CD4-positive, alpha-beta T cell treated with Interferon alpha-2 for 1 hour (primary cell): Measurements from ENCODE around the gene SIGLEC1.

Experiments
- DNase-seq, 2 donors: peaks; one replicate each; pipeline ENCODE4 v3.0.0-alpha.2; 2020 to 2022

The SIGLEC1 gene

DNA sequence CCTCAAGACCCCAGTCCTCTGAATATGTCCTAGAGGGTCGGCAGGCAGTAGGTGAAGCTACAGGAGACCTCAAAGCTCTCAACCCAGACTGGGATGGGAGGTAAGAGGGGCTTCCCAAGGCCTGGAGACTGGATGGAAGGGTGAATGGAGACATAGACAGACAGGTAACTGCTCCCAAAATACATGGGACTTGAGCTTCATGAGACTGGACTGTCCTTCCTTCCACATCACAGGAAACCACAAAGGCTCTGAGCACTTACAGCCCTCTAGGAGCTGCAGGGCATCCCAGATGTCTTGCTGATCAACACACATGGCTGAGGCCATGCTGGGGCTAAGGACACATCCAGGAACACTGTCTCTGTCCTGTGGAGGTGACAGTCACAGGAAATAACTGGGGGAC is 31.6 kb upstream of the SIGLEC1 start:
- DNase-seq = no peak

DNA sequence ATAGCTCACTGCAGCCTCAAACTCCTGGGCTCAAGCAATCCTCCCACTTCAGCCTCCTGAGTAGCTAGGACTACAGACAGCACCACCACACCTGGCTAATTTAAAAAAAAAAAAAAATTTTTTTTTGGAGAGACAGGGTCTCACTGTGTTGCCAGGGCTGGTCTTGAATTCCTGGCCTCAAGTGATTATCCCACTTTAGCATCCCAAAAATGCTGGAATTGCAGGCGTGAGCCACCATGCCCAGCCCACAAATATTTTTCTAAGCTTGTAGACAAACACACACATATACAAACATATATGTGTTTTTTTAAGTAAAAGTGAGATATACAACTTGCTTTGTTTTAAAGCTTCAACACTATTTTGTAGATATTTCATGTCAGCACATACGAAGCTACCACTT is 30.9 kb upstream of the SIGLEC1 start:
- no peak for DNase-seq

DNA sequence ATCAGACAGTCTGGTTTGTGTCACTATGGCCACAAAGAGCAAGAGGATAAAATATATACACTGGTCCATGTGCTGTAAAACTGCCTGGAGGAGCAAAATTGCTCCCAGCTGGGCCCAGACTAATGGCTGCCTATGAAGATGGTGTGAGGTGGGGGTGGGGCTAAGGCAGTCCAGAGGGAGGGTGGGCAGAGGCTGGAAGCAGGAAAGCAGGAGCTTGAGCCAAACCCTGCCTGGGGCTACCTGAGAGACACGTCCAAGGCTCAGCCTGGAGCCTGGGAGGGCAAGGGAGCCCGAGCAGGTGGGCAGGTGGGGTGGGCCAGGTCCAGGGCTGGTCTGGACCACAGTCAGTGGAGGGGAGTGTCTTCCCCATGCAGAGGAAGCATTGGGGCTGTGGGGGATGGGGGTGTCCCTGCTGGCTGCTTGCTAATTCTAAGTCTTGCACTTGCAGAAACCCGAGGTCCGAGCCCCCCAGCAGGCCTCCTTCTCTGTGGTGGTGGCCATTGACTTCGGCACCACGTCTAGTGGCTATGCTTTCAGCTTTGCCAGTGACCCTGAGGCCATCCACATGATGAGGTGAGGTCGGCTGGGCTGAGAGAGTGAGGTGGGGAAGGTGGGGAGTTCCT is 29.5 kb upstream of the SIGLEC1 start:
- no peak for DNase-seq

DNA sequence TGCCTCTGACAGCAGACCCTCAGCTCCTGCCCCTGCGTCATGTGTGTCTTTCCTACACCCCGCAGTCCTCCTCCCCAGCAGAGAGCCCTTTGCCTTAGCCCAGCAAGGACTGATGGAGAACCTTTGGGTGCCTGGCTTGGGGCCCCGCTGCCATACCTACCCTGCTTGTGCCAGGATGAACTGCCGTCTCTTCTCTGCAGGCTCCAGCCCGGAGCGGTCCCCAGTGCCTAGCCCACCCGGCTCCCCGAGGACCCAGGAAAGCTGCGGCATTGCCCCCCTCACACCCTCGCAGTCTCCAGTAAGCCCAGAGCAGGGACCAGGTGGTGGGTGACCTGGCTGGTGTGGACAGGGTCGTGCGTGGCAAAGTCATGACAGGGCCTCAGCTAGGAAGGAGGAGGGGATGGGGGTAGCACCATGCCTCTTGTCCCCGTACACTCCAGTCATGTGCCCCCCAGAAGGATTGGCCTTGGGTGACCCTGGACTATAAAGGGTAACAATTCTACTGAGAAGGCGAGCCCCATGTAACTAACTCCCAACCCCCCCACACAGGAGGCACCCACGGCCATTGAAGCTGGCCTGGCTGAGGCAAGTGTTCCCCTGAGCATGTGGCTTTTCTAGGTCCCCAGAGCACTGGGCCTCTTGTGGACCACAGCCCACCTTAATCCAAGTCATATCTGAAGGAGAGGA is 28.4 kb upstream of the SIGLEC1 start:
- no peak for DNase-seq

DNA sequence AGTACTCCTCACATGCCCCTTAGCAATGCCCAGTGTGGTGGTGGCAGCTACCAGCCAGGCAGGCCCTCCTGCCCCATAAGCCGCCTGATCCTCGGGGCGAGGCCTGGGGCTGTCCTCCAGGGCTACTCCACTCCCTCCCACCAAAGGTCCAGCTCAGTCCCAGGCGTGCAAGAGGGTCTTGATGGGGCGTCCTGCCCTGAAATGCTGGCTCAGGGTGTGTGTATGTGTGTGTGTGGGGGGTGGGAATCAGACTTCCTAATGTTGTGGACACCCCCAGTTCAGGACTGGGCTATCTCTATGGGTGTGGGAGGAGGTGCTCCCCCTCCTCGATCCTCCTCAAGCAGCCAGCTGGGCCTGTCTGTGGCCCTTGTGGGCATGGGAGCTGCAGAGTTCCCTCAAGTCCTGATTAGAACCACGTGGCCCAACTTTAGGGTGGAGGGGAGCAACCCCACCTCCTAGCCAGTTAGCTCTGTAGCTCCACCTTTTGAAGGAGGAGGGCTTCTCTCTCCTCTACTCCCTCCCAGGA is 27.6 kb upstream of the SIGLEC1 start:
- DNase-seq = no peak

DNA sequence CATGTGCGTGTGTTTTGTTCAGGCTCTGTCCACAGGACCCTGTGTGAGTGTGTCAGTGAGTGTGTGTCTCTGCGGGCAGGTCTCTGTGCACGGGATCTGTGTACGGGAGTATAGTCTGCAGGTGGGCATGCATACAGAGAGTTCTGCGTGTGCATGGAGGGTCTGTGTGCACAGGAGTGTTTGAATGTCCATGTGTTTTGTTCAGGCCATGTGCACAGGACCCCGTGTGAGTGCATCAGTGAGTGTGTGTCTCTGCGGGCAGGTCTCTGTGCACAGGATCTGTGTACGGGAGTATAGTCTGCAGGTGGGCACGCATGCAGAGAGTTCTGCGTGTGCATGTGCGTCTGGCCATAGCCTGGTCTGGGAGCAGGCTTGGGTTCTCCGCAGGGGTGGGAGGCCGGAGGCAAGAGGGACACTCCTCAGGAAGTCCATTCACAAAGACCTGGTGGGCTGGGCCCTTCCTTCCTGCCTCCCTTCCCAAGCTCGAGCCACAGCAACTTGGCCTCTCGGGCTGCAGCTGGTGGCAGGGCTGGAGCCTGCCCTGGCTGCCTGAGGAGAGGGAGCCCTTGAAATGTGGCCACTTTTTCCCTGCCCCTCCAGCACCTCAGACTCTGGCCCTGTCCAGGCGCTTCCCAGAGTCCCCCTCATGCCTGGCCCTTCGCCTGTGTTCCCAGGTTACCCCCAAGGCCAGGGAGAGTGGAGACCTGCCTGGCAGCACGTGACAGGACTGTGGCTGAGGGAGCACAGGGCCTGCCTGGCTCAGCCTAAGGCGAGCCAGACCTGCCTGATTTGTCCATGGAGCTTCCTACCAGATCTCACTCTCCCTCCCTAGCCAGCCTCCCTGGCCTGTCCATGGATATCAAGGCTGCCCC is 26.9 kb upstream of the SIGLEC1 start:
- DNase-seq = no peak

DNA sequence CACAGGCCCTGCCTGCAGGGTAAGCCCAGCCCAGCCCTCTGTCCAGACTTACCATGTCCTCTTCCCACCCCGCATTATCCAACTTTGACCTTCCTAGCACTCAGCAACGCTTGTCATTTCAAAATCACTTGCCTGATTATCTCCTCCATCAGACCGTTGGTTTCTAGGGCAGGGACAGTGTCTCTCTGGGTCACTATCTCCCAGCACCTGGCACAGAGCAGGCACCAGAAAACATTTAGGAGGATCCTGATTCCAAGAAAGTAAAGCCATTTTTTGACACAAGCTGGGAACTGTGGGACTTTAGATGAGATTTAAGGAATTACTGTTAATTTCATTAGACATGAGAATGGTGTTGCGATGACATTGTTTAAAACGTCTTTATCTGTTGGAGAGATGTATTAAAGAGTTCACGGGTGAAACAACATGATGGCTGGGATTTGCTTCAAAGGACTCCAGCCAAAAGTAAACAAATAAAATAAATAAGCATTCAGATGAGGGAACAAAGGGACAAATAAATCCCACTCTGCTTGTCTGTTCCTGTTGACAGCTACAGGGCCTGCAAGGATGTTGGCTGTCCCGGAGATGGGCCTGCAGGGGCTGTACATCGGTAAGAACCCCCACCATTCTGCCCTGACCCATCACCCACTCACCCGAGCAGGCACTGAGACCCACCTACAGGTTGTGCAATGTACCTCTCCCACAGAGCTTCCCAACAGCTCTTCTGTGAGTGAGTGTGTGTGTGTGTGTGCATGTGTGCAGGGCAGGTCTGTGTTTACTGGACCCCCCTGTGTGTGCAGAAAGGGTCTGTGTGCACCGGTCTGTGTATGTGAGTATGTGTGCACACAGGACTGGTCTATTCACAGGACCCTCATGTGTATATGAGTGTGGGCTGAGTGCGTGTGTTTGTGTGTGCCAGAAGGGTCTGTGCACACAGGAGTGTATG is 26.0 kb upstream of the SIGLEC1 start:
- DNase-seq = no peak

DNA sequence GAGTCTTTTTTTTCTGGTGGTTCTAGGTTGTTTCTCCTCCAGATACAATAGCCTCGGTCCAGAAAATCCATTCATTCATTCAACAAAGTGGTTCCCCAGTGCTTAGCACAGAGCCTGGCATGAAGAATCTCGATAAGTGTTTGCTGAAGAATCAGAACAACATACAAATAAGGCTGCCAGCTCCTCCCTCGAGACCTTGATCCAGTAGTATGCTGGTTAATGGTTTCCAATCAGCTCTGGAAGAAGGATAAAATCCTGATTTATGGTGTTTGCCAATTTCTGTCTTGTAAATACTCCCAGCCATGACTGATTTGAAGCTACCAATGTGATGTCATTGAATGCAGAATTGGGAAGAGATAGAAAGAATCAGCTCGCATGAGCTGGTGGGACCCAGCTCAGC is 23.4 kb upstream of the SIGLEC1 start:
- no peak for DNase-seq

DNA sequence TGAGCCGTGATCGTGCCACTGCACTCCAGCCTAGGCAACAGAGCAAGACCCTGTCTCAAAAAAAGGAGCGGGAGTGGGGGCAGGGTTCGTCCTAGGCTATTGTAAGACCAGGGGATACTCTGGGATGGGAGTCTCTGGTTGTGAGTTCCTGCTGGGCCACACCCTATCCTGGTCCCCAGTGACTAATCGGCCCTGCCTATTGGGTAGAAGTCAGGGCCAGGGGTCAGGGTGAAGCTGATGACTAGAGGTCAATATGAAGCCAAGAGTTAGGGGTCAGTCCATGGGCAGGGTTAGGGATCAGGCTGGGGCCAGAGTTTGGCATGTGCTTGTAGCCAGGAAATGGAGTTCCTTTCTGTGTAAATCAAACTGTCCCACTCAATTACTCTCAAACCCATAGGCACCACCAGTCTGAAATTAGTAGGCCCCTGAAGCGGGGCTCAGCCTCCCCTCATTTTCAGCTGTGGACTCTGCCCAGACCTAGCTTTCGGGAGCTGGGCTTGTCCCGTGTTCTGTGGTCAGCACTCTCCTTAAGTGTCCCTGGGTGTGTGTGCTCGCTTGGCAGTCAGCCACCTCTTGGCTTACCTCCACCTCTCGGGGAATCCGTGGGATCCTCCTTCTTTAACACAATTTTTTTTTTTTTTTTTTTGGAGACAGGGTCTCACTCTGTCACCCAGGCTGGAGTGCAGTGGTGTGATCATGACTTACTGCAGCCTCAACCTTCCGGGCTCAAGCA is 21.9 kb upstream of the SIGLEC1 start:
- no peak for DNase-seq

DNA sequence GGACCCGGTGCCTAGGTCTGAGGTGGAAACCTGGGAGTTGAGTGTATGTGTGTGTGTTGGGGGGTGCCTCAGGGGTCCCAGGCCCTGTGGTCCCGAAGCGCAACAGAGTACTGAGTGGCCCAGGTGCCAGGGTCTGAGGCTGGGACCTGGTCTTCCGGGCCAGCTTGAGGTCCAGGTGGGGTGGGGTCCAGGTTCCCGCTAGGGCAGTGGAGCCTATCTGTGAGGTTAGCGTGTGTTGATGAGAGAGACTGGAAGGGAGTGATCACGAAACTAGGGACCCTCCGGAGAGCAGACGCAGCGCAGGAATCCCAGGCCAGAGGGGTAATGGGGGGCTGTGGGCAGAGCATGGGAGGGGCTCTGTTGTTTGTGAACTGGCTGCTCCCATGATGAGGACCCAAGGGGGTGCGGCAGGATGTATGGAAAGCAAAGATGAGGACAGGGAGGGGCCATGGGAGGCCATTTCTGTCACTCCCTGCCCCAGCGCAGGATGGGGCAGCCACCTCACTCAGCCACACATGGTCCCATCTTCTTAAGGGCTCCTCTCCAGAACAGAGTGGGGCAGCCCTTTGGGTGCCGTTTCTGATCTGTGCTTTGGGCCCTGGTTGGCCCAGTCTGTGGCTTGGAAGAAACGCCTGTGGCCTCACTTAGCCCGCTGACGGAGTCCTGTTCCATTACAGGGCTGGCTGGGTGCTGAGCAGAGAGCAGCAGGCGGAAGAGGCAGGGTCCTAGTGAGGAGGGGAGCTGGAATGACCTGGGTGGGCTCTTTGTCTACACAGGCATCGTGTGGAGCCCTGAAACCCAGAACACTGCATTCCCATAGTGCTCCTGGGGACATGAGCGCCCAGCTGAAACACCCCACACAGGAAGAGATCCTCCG is 21.0 kb upstream of the SIGLEC1 start:
- no peak for DNase-seq

DNA sequence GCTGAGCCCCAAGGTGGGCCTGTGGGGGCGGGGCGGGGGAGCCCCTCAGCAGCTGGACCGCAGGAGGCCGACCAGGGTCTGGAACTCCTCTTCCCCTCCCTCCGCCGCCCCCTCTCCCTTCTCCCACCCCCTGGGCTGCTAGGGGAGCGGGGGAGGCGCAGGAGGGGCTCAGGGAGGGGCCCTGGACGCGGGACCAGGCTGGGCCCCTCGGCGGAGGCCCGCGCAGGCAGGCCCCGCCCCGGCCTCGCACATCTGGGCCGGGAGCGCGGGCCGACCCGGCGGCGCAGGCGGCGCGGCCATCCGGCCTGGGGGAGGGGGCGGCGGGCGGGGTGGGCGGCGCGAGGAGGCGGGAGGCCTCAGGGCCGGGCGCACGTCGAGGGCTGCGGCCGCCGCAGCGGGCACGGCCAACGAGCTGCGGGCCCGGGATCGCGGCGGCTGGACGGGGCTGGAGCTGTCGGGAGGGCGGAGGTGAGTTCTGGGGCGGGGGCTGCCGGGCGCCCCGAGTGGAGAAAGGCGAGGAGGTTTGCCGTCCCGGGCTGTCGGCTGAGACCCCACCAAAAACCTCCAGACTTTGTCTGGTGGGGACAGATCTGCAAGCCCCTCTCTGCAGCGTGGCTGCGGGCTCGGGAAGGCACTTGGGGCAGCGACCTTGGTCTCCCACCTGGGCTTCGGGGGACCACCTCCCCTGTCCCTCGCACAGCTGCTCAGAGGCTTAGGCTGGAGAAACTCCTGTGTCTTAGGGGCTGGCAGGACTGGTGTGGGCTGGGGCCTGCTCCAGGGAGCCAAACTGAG is 20.1 kb upstream of the SIGLEC1 start, which contains the start of gene HSPA12B:
TSS of gene HSPA12B (plus strand) at position 359 of the 792 bp plus-strand sequence. CDS start 5,990 bp downstream, outside the sequence.
- DNase-seq = no peak

DNA sequence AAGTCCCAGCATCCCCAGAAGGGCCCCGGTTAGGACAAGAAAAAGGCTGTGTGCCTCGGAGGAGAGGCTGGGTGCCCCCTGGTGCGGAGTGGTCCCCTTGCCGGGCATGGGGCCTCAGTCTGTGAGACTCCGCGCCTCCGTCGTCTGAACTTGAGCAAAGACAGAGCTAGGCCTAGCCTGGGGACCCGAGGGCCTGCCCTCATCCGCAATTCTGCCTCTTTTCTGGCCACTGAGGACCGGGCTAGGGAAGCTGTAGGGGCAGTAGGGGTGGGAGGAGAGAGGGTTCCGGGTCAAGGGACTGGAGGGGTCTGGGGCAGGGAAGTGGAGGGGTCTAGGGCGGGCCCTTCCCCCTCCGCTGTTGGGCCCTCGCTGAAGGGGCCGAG is 19.5 kb upstream of the SIGLEC1 start:
- no peak for DNase-seq

DNA sequence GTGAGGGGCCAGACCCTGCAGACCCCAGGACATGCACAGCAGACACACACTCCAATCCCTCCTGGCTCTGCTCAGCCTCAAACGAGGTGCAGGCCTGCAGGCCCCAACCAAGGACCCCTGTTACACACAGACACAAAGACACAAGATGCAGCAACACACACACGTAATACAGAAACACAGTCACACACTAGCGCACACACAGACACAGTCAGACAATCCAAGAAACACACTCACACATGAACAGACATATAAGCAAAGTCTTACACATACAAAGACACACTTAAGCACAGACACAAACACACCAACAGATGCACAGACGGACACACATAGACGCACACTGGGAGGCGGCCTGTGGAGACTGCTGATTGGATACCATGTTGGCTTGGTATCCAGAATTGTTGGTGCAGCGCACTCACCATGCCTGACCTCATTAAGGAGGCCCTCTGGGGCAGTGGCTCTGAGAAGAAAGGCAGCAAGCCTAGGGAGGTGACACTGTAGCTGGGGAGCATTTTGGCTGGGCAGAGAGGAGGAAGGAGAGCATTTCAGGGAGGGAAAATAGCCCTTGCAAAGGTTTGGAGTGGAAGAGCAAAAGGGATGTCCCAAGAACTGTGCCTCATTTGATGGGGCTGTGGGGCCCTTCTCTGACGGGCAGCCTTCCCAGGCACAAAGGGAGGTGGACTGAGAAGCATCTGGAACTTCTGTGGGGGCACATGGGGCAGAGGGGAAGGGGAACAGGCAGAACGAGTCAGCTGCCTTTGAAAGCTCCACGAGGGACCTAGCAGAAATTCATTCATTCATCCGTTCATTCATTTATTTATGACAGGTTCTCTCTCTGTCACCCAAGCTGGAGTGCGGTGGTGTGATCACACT is 18.6 kb upstream of the SIGLEC1 start:
- no peak for DNase-seq

DNA sequence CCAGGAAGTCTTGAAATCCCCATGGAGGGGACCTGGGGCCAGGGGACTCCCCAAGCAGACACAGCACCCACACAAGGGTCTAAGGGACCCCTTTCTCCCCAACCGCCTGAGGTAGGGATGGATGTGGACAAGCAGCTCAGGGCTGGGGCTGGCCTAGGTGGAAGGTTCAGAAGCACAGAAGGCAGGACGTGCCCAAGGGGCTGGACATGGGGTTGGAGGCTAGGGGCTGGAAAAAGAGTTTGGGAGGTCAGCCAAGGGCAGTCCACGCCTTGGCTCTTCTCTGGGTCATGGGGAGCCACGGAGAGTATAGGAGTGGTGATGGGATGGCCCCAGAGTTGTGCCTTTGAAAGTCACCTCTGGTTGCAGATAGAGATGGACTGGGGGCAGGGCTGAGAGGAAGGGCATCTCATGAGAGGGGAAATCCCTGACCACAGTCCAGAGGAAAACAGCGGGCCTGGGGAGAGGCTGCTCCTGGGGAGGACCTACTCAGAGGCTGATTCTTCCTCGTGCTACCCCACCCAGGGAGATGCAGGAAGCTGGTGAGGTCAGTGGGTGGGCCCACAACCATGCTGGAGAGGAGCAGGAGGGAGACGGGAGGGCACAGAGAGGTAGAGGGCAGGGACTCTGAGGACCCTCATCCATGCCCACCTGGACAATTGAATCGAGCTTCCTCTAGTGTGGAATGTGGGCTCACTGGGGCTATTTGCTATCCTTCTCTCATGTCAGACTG is 17.6 kb upstream of the SIGLEC1 start:
- DNase-seq = no peak

DNA sequence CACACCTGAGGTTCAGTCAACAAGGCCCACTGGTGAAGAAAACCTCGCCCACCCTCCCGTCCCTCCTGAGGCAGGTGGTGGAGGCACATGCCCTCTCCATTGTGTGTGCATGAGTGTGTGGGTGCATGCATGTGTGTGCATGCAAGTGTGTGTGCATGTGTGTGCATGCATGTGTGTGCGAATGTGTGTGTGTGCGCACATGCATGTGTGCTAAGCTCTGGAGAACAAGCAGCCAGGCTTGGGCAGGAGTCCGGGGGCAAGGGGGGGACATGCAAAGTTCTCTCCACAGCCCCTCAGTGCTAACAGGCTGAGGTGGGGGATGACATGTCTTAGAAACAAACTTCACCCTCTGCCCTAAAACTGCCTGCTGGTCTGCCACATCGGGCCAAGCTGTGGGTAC is 17.0 kb upstream of the SIGLEC1 start:
- no peak for DNase-seq

DNA sequence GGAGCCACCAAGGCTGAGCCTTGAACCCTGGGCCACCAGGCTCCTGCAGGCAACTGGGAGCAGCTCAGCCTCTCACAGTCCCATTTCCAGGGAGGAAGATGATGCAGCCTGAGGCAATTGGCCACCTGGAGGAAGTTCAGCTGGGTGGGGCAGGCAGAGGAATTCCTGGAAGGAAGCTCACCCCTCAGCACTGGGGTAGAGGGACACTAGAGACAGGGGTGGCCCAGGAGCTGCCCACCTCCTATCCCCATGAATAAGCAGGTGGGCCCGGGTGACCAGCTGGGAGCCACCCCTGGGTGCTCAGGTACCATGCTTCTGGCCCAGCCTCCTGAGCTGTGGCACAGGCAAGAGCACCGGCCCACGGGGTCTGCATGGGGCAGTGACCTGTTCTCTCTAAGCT is 16.5 kb upstream of the SIGLEC1 start:
- no peak for DNase-seq

DNA sequence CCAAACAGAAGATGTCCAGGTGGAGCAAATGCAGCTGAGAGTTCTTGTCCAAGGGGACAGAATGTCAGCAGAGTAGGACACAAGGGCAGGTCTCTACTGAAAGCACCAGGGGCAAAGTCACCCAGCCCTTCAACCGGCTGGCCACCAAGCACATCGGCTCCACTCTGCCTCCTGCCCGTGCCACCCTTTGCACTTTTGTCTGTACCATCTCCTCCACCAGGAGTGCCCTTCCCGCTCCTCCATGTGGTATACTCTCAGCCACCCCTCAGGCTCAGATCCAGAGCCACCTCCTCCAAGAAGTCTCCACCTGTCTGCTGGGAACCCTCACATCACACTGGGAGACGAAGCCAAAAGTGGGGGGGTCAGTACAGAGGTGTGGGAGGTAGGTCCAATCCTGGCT is 16.0 kb upstream of the SIGLEC1 start:
- DNase-seq = no peak

DNA sequence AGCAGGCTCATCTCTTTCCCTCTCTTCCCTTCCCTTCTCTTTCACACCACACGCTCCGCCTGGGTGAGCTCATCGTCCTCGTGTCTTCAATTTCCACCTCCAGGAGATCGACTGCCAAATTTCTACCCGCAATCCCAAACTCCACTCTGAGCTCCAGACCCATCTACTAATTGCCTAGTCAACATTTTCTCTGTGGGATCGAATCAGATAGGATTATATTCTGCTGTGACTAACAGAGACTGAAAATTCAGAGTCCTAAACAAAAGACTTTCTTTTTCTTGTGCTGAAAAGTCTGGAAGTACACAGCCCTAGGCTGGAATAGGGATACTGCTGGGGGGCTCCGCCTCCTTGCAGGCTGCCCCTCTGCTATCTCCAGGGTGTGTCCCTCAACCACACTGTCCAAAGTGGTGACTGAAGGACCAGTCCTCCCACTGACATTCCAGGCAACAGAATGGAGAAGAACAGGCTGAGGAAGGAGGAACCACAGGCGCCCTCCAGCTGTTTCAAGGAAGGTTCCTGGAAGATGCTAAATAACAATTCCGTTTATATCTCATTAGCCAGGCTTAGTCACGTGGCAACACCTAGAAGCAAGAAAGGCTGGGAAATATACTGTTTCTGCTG is 15.1 kb upstream of the SIGLEC1 start:
- no peak for DNase-seq
